Endothelial cell of umbilical vein (primary cell): ENCODE results near the gene LGALS4. TPM values are rescaled to one million over a fixed set of nuclear protein-coding genes. Genes with fewer than 3 reads are reported as not detected.

Experiments used
- BruUV-seq: library from RNA; stranded (reverse); fragments of 400-500 nt; replicated peaks from 2 replicates; lab custom pipeline; 2021; lab: Mats Ljungman, UMichigan
- CTCF ChIA-PET: fragments of 300-600, 350-600 bp; sonication (Branson Sonifier 250); formaldehyde crosslinking; loops from one replicate; lab custom pipeline; 2021; ENCODE audit warnings: antibody characterized with exemption, inconsistent platforms; lab: Charles Lee
- POLR2A ChIA-PET: fragments of 300-600, 350-600 bp; sonication (Branson Sonifier 250); formaldehyde crosslinking; loops from one replicate; lab custom pipeline; 2021; ENCODE audit warnings: antibody characterized with exemption, inconsistent platforms; lab: Charles Lee
- DNase-seq: peaks from one replicate; pipeline ENCODE4 v3.0.0-alpha.2; 2011; ENCODE audit warnings: low read depth, low spot score
- FAIRE-seq: peaks from 2 replicates; lab custom pipeline; 2011; peaks lifted over from hg19 to GRCh38; lab: Jason Lieb, UNC
- H2AFZ ChIP-seq: 2 replicates; pipeline ENCODE4 v1.6.0; 2012; ENCODE audit warnings: low read depth, low read length, control low read depth, inconsistent platforms
- H3K27ac ChIP-seq: 2 replicates; pipeline ENCODE4 v1.5.1; 2011; ENCODE audit warnings: low read depth, mild to moderate bottlenecking, control low read depth, low read length, moderate library complexity; ENCODE audit not compliant: insufficient read depth
- H3K27me3 ChIP-seq, 2 experiments: 2 replicates each; pipeline versions ENCODE4 v1.6.0 to v1.6.1; 2011; ENCODE audit warnings: low read length in 2 of 2, mixed read lengths in 1 of 2; ENCODE audit not compliant: control insufficient read depth in 2 of 2, insufficient read depth in 2 of 2
- H3K36me3 ChIP-seq, 2 experiments: 2 replicates in 1 of 2; 3 replicates in 1 of 2; pipeline ENCODE4 v1.5.1; 2011; ENCODE audit warnings: low read length in 2 of 2, mild to moderate bottlenecking in 1 of 2, moderate library complexity in 1 of 2; ENCODE audit not compliant: control insufficient read depth in 2 of 2, insufficient read depth in 2 of 2; ENCODE audit errors: extremely low read depth in 1 of 2
- H3K4me1 ChIP-seq: 3 replicates; pipeline ENCODE4 v1.5.1; 2011; ENCODE audit warnings: mild to moderate bottlenecking, low read length; ENCODE audit not compliant: control insufficient read depth, insufficient read depth; ENCODE audit errors: extremely low read depth
- H3K4me2 ChIP-seq: 2 replicates; pipeline ENCODE4 v1.6.1; 2011; ENCODE audit warnings: low read length, control low read depth, mixed read lengths; ENCODE audit not compliant: insufficient read depth
- H3K4me3 ChIP-seq, 3 experiments: fragments of 200-600 bp in 1 of 3; sonication (generic), shearing (Covaris generic) in 1 of 3; replicated peaks in 1 of 3; 2 replicates each; pipeline ENCODE4 v1.5.1; 2011 to 2016; ENCODE audit warnings: control low read depth in 3 of 3, low read length in 3 of 3, mild to moderate bottlenecking in 2 of 3, inconsistent platforms in 1 of 3, low read depth in 1 of 3, moderate library complexity in 1 of 3; ENCODE audit not compliant: insufficient read depth in 1 of 3
- H3K79me2 ChIP-seq: 2 replicates; pipeline ENCODE4 v1.6.0; 2012; ENCODE audit warnings: low read length, inconsistent platforms; ENCODE audit not compliant: control insufficient read depth, insufficient read depth
- H3K9ac ChIP-seq: replicated peaks from 2 replicates; pipeline ENCODE3; 2011; ENCODE audit warnings: low read length, control low read depth; ENCODE audit not compliant: insufficient read depth; ENCODE audit errors: extremely low read depth
- H3K9me1 ChIP-seq: replicated peaks from 3 replicates; pipeline ENCODE4 v1.6.0; 2011; ENCODE audit warnings: mild to moderate bottlenecking, low read length; ENCODE audit not compliant: control insufficient read depth, insufficient read depth; ENCODE audit errors: extremely low read depth
- H3K9me3 ChIP-seq: replicated peaks from 2 replicates; pipeline ENCODE4 v1.5.1; 2012; ENCODE audit warnings: low read length, inconsistent platforms; ENCODE audit not compliant: control insufficient read depth, insufficient read depth
- H4K20me1 ChIP-seq: replicated peaks from 2 replicates; pipeline ENCODE3; 2011; ENCODE audit warnings: mild to moderate bottlenecking, low read length; ENCODE audit not compliant: control insufficient read depth, insufficient read depth; ENCODE audit errors: extremely low read depth
- EZH2 ChIP-seq: IDR thresholded peaks from 2 replicates; pipeline ENCODE4 v1.6.1; 2012; ENCODE audit warnings: borderline replicate concordance, low read depth, mild to moderate bottlenecking, moderate library complexity, low read length, inconsistent platforms; ENCODE audit not compliant: severe bottlenecking
- JUN ChIP-seq: IDR thresholded peaks from 2 replicates; pipeline ENCODE4 v1.6.1; 2011; ENCODE audit warnings: borderline replicate concordance, low read depth; ENCODE audit not compliant: insufficient read length, insufficient read depth
- MYC ChIP-seq: IDR thresholded peaks from one replicate; pipeline ENCODE4 v1.6.1; 2011; ENCODE audit warnings: mild to moderate bottlenecking, low read depth, low read length
- POLR2A ChIP-seq: IDR thresholded peaks from 2 replicates; pipeline ENCODE4 v1.6.1; 2012; ENCODE audit warnings: low read depth, mild to moderate bottlenecking, control low read depth, low read length
- dilution Hi-C: fragments of 300-500 bp; cut with MboI; formaldehyde crosslinking; loops from one replicate; pipeline ENCODE4 v1.15.0; 2019; ENCODE audit warnings: low sequenced_read_pairs; ENCODE audit not compliant: extremely low pct_ligation_motif_present
- intact Hi-C: fragments of 100-400 bp; cut with micrococcal nuclease; formaldehyde crosslinking; loops from one replicate; pipeline ENCODE4 v1.10.0; 2022
- polyA plus RNA-seq, 4 experiments: library from polyadenylated mRNA; depleted of rRNA in 3 of 4; stranded (reverse) in 3 of 4; unstranded in 1 of 4; fragments of >200 nt; gene quantifications; 2 replicates each; pipeline versions ENCODE4 v1.2.1 to v1.2.3, GENCODE V29; 2011 to 2012; ENCODE audit warnings: missing spikeins in 1 of 4
- total RNA-seq: library from RNA; stranded (reverse); gene quantifications from 2 replicates; pipeline ENCODE4 v1.2.3, GENCODE V29; 2021
- TF ChIP-seq, protein P1 (sequence below), 2 donors: IDR thresholded peaks; 1 replicate in 1 of 2; 2 replicates in 1 of 2; pipeline ENCODE4 v1.5.1; 2011; ENCODE audit warnings: low read length in 2 of 2, mild to moderate bottlenecking in 2 of 2, moderate library complexity in 2 of 2, control low read depth in 1 of 2, inconsistent platforms in 1 of 2, low read depth in 1 of 2; ENCODE audit not compliant: insufficient read depth in 1 of 2; ENCODE audit errors: extremely low read depth in 1 of 2

The LGALS4 gene
- total and polyA plus RNA-seq, 2 donors (not counting 3 experiments of a cell fraction or from before 2014, with no cell fraction given) = 0.19 TPM; not detected in 1

DNA sequence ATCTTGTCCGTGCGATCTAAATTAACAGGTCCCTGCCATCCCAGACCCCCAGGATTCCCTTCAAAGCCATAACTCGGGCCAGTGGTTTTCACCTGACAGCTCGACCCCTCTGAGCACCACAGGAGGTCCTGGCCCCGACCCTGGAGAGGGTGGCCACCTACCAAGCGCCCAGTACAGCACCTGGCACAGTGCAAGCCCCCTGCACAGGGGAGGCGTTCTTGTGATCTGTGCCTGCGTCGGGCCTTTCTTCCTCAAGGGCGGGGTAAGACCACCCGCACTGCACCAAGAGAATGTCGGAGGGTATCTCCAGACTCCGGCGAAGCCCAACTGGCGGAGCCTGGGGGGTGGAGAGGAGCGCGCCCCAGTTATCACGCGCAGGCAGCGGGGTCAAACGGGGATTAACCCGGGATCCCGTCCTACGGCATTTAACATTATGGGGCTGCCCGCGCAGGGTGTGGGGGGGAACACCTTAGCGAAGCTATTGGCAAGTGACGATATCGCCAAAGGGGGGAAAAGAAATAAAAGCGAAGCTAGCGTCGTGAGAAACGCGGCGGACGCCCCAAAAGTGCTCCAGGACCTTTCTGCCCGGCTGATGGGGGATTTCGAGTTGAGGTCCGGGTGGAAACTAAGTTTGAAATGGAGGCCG lies 38.4 kb upstream of the LGALS4 start:
- CTCF ChIA-PET = interaction anchor here (1.0 to 2.8 kb wide), 6 partner anchors 12 to 81 kb away, joined by 3 to 13 read pairs (median 5); partner anchors contain the start of gene NFKBIB
- Histone ChIP-seq H3K9ac (peak overlapping the region; percentile 26), H3K4me3 (peak overlapping the region; percentile 3 to 78 (median 54)), H2AFZ (peak overlapping the region; percentile 23), H4K20me1 (no peaks in the 10 kb centered on the region), H3K27me3 (no peaks in the 10 kb centered on the region), H3K36me3 (peaks cover 7 to 11% of the 10 kb centered on the region in 2 experiments), H3K4me1 (peaks cover 34% of the 10 kb centered on the region), H3K9me1 (no peaks in the 10 kb centered on the region), H3K79me2 (peaks cover 29% of the 10 kb centered on the region), H3K9me3 (no peaks in the 10 kb centered on the region), H3K27ac (peak overlapping the region; percentile 29), H3K4me2 (peak overlapping the region; percentile 72)
- POLR2A ChIA-PET = interaction anchor here (0.7 to 0.9 kb wide), 2 partner anchors 19 to 49 kb away, joined by 3 read pairs; partner anchors contain the start of genes ECH1, NFKBIB and SIRT2
- dilution Hi-C loops = no loop called here
- TF ChIP-seq JUN = no peak
- TF ChIP-seq, protein P1, sequence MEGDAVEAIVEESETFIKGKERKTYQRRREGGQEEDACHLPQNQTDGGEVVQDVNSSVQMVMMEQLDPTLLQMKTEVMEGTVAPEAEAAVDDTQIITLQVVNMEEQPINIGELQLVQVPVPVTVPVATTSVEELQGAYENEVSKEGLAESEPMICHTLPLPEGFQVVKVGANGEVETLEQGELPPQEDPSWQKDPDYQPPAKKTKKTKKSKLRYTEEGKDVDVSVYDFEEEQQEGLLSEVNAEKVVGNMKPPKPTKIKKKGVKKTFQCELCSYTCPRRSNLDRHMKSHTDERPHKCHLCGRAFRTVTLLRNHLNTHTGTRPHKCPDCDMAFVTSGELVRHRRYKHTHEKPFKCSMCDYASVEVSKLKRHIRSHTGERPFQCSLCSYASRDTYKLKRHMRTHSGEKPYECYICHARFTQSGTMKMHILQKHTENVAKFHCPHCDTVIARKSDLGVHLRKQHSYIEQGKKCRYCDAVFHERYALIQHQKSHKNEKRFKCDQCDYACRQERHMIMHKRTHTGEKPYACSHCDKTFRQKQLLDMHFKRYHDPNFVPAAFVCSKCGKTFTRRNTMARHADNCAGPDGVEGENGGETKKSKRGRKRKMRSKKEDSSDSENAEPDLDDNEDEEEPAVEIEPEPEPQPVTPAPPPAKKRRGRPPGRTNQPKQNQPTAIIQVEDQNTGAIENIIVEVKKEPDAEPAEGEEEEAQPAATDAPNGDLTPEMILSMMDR (IDR thresholded peaks at IDR 0.05; ENCODE audit: extremely low read depth in 1 of 2, insufficient read depth in 1 of 2, low read depth in 1 of 2, low read length in 2 of 2) = no peak
- no peak for TF ChIP-seq POLR2A
- TF ChIP-seq MYC = no peak
- TF ChIP-seq EZH2 = no peak
- DNase-seq (peak; percentile 19), FAIRE-seq (no peak)
- intact Hi-C loops = loop anchor here (1.0 to 10.0 kb wide), 6 partner anchors 18 to 206 kb away; partner anchors contain the start of genes ACTN4, ECH1, MRPS12 and NFKBIB
- BruUV-seq = no TSS peak
